Measurements from ENCODE around the gene TAPBP. TPM values are rescaled to one million over a fixed set of nuclear protein-coding genes. Genes with fewer than 3 reads are reported as not detected.
A peak's percentile ranks its signal among the peaks of the same experiment; 100 is the strongest.

The TAPBP gene
- polyA plus RNA-seq, 4 donors, result 33.8 to 85.2 (median 55.6) TPM

DNA sequence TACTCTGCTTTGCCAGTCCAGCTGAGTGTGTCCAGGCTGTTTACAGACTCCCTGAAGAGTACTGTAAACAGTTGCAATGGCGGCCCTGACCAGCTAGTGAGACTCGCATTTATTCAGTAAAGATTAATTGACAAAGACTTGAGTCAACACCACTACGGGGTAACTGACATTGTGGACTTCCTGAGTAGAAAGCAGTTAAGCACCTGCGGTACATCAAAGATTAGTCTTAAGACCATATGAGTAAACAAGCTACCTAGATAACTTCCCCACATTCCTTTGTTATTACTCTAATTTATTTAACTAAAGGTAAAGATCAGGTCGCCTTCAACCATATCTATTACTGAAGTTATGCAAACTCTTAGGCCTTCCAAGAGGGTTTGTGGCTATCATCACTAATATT, 54.8 kb downstream of the TAPBP start:
- FAIRE-seq, result no peak
- Histone ChIP-seq H3K4me1 (ENCODE audit: control insufficient read depth in 3 of 3, insufficient read depth in 2 of 3, low read depth in 1 of 3, low read length in 2 of 3) (no peaks in the 10 kb centered on the region), H3K27me3 (ENCODE audit: control insufficient read depth in 3 of 3, insufficient read depth in 3 of 3, low read length in 3 of 3) (no peaks in the 10 kb centered on the region), H3K9me3 (ENCODE audit: control insufficient read depth in 2 of 2, insufficient read depth in 1 of 2, low read depth in 1 of 2, low read length in 1 of 2) (peaks cover 0 to 5% of the 10 kb centered on the region in 2 donors), H3K27ac (ENCODE audit: low read depth in 1 of 3, low read length in 2 of 3) (peak overlapping the region in 1 of 3 donors; percentile 24), H3K4me3 (ENCODE audit: low read depth in 1 of 3, low read length in 3 of 3) (no peak overlapping the region), H3K36me3 (ENCODE audit: control insufficient read depth in 3 of 3, insufficient read depth in 2 of 3, low read depth in 1 of 3, low read length in 3 of 3) (peaks cover 0 to 49% (median 2%) of the 10 kb centered on the region in 3 donors)
- 63 to 71% (median 70%) methylated on average over 5 of the region's 5 CpGs for WGBS, 3 donors
- no peak for DNase-seq

DNA sequence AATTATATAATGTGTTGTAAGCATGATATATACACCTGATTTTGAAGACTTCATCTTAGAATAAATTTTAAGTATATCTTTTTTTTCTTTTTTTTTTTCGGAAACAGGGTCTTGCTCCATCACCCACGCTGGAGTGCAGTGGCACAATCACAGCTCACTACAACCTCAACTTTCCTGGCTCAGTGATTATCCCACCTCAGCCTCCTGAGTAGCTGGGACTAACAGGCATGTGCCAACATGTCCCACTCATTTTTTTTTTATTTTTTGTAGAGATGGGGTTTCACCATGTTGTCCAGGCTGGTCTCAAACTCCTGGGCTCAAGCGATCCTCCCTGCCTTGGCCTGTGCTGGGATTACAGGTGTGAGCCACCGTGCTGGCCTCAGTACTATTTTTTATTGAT, 59.3 kb downstream of the TAPBP start:
- DNase-seq (no peak), FAIRE-seq (no peak)
- WGBS, 3 donors, result 96 to 100% (median 96%) methylated on average over 4 of the region's 4 CpGs
- Histone ChIP-seq H3K27ac (ENCODE audit: low read depth in 1 of 3, low read length in 2 of 3) (no peak overlapping the region), H3K36me3 (ENCODE audit: control insufficient read depth in 3 of 3, insufficient read depth in 2 of 3, low read depth in 1 of 3, low read length in 3 of 3) (peaks cover 0 to 41% (median 0%) of the 10 kb centered on the region in 3 donors), H3K9me3 (ENCODE audit: control insufficient read depth in 2 of 2, insufficient read depth in 1 of 2, low read depth in 1 of 2, low read length in 1 of 2) (peaks cover 0 to 5% of the 10 kb centered on the region in 2 donors), H3K27me3 (ENCODE audit: control insufficient read depth in 3 of 3, insufficient read depth in 3 of 3, low read length in 3 of 3) (no peaks in the 10 kb centered on the region), H3K4me3 (ENCODE audit: low read depth in 1 of 3, low read length in 3 of 3) (no peak overlapping the region), H3K4me1 (ENCODE audit: control insufficient read depth in 3 of 3, insufficient read depth in 2 of 3, low read depth in 1 of 3, low read length in 2 of 3) (peaks cover 3 to 6% (median 3%) of the 10 kb centered on the region in 3 donors)

DNA sequence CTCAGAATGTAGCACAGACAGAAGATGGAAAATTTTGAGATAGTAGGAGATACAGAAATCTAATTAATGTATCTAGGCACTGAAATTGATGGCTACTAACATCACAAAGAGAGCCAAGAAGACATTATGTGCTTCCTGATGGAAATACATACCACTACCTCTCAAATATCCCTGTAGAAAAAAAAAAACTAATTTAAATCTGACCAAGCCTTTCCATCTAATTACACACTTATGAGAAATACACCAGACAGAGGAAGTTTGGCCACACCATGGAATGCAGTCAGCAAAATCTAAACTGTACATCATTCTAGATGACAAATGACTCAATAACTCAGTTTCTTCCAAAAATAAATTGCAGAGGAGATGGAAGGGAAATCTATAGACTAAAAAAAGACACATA, 61.1 kb downstream of the TAPBP start:
- H3K4me1 ChIP-seq (ENCODE audit: control insufficient read depth in 3 of 3, insufficient read depth in 2 of 3, low read depth in 1 of 3, low read length in 2 of 3), result peaks cover 3 to 20% (median 3%) of the 10 kb centered on the region in 3 donors
- DNase-seq, result no peak
- no peak for FAIRE-seq
- no peak overlapping the region for H3K27ac ChIP-seq (ENCODE audit: low read depth in 1 of 3, low read length in 2 of 3)
- no peaks in the 10 kb centered on the region for H3K9me3 ChIP-seq (ENCODE audit: control insufficient read depth in 2 of 2, insufficient read depth in 1 of 2, low read depth in 1 of 2, low read length in 1 of 2)
- peaks cover 0 to 30% (median 0%) of the 10 kb centered on the region in 3 donors for H3K36me3 ChIP-seq (ENCODE audit: control insufficient read depth in 3 of 3, insufficient read depth in 2 of 3, low read depth in 1 of 3, low read length in 3 of 3)
- no peak overlapping the region for H3K4me3 ChIP-seq (ENCODE audit: low read depth in 1 of 3, low read length in 3 of 3)
- peaks cover 0 to 4% (median 0%) of the 10 kb centered on the region in 3 donors for H3K27me3 ChIP-seq (ENCODE audit: control insufficient read depth in 3 of 3, insufficient read depth in 3 of 3, low read length in 3 of 3)

DNA sequence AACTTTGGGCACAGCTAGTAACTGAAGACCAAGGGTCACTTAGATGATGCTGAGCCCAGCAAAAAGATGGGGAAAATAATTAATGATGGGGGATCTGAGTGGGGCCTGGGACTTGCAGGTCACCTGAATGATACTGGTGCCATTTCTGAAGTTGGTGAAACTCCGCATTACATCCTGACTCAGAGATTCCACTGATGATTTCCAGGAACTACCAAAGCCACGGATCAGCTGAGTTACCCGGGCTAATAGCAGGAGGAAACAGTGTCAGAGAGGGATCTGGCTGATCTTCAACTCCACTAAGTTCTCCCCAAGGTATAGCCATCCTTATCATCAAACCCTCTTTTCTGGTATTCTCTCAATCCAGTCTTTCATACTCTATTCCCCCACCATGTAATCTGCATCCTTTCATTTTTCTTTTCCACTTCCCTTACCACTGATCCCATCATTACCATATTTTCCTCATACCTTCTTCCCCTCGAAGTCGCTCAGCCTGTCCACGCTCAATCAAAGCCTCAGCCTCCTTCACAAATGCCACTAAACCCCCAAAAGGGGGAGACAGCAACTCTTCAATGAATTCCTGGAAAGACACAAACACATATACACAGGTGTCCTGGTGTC, 62.4 kb downstream of the TAPBP start:
- WGBS, 3 donors, result 83 to 91% (median 84%) methylated on average over 6 of the region's 6 CpGs
- no peak for DNase-seq
- Histone ChIP-seq H3K4me1 (ENCODE audit: control insufficient read depth in 3 of 3, insufficient read depth in 2 of 3, low read depth in 1 of 3, low read length in 2 of 3) (peaks cover 3 to 20% (median 3%) of the 10 kb centered on the region in 3 donors), H3K36me3 (ENCODE audit: control insufficient read depth in 3 of 3, insufficient read depth in 2 of 3, low read depth in 1 of 3, low read length in 3 of 3) (peaks cover 0 to 21% (median 0%) of the 10 kb centered on the region in 3 donors), H3K4me3 (ENCODE audit: low read depth in 1 of 3, low read length in 3 of 3) (no peak overlapping the region), H3K27ac (ENCODE audit: low read depth in 1 of 3, low read length in 2 of 3) (no peak overlapping the region), H3K9me3 (ENCODE audit: control insufficient read depth in 2 of 2, insufficient read depth in 1 of 2, low read depth in 1 of 2, low read length in 1 of 2) (no peaks in the 10 kb centered on the region), H3K27me3 (ENCODE audit: control insufficient read depth in 3 of 3, insufficient read depth in 3 of 3, low read length in 3 of 3) (peaks cover 0 to 13% (median 0%) of the 10 kb centered on the region in 3 donors)
- FAIRE-seq, result no peak

DNA sequence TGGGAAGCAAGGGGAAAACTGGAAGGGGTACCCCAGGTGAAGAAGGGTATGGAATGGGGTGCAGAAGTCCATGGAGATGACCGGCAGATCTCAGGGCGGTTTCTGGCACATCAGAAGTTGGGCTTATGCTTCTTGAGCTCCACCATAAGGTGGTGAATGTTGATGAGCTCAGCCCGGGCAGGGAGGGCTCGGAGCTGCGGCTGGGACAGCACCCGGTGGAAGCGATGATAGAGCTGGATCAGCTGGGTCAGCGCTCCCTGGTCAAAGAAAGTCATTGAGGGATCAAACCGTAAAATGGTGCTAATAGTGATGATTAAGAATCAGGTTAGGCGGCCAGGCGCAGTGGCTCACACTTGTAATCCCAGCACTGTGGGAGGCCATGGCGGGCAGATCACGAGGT, 63.1 kb downstream of the TAPBP start:
- Histone ChIP-seq H3K4me1 (ENCODE audit: control insufficient read depth in 3 of 3, insufficient read depth in 2 of 3, low read depth in 1 of 3, low read length in 2 of 3) (peaks cover 3 to 20% (median 3%) of the 10 kb centered on the region in 3 donors), H3K36me3 (ENCODE audit: control insufficient read depth in 3 of 3, insufficient read depth in 2 of 3, low read depth in 1 of 3, low read length in 3 of 3) (peaks cover 0 to 21% (median 0%) of the 10 kb centered on the region in 3 donors), H3K27me3 (ENCODE audit: control insufficient read depth in 3 of 3, insufficient read depth in 3 of 3, low read length in 3 of 3) (peaks cover 0 to 15% (median 0%) of the 10 kb centered on the region in 3 donors), H3K9me3 (ENCODE audit: control insufficient read depth in 2 of 2, insufficient read depth in 1 of 2, low read depth in 1 of 2, low read length in 1 of 2) (no peaks in the 10 kb centered on the region), H3K27ac (ENCODE audit: low read depth in 1 of 3, low read length in 2 of 3) (peak overlapping the region in 1 of 3 donors; percentile 2), H3K4me3 (ENCODE audit: low read depth in 1 of 3, low read length in 3 of 3) (no peak overlapping the region)
- 91 to 97% (median 96%) methylated on average over 13 of the region's 13 CpGs for WGBS, 3 donors
- no peak for DNase-seq
- FAIRE-seq, result no peak

DNA sequence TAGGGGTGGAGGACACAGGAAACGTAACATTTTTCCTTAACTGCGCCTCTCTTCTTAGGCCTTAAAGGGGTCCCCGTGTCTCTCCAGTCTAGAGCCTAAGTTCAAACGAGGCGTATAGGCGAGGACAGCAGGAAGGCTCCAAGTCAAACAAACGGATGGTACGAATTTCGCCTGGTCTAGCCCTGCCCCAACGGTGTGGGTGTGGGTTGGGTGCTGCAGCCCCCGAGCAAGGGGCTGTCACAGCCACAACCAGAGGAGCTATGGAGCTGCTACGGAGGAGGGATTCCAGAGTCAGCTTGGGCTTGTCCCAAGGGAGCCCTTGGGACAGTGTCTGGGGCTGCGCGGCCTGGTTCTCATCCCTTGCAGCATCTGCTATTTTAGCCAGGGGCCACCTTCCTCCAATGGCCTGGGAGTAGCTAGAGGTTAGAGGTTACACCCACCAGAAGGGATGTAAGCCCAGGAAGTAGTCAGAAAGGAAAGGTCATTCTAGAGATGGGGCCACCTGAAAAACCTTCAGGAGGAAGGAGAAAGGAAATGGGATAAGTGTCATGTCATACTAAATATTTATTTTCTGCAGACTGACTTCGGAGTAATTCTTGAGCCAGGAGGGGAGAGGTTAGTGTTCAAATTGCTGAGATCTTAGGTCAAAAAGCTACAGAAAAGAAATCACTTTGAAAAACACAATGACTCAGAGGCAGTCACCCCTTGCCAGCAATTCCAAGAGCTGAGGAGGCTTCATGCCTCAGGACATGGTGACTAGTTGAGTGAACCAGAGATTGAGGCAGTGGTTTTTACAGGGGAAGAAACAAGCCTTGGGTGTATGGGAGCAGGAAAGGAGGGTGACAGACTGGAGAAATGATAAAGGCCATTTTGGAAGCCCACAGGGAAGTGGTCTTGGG, 63.9 kb downstream of the TAPBP start:
- WGBS, 3 donors, result 17 to 22% (median 21%) methylated on average over 15 of the region's 15 CpGs
- peak overlapping the region; percentile 10 to 57 (median 50) for H3K4me3 ChIP-seq (ENCODE audit: low read depth in 1 of 3, low read length in 3 of 3)
- peaks cover 3 to 20% (median 3%) of the 10 kb centered on the region in 3 donors for H3K4me1 ChIP-seq (ENCODE audit: control insufficient read depth in 3 of 3, insufficient read depth in 2 of 3, low read depth in 1 of 3, low read length in 2 of 3)
- peaks cover 0 to 14% (median 0%) of the 10 kb centered on the region in 3 donors for H3K36me3 ChIP-seq (ENCODE audit: control insufficient read depth in 3 of 3, insufficient read depth in 2 of 3, low read depth in 1 of 3, low read length in 3 of 3)
- H3K9me3 ChIP-seq (ENCODE audit: control insufficient read depth in 2 of 2, insufficient read depth in 1 of 2, low read depth in 1 of 2, low read length in 1 of 2), result no peaks in the 10 kb centered on the region
- DNase-seq, result no peak
- H3K27ac ChIP-seq (ENCODE audit: low read depth in 1 of 3, low read length in 2 of 3), result peak overlapping the region; percentile 34 to 95 (median 94)
- peaks cover 0 to 15% (median 0%) of the 10 kb centered on the region in 3 donors for H3K27me3 ChIP-seq (ENCODE audit: control insufficient read depth in 3 of 3, insufficient read depth in 3 of 3, low read length in 3 of 3)
- no peak for FAIRE-seq

Other genes starting within 250 kb of the TAPBP start
- gene HLA-DPA1, start 240.4 kb downstream of the TAPBP start, polyA plus RNA-seq, result 100 to 1,000 TPM in 1 of 4 donors, 10 to 100 TPM in 2, 1 to 10 TPM in 1; 9.4 to 179 (median 59.4) TPM
- 100 to 1,000 TPM in 1 of 4 donors, 10 to 100 TPM in 3; 14.3 to 150 (median 74.4) TPM for gene HLA-DPB1, start 238.1 kb downstream of the TAPBP start, polyA plus RNA-seq
- gene COL11A2, start 121.6 kb downstream of the TAPBP start, polyA plus RNA-seq, result 1 to 10 TPM in 1 of 4 donors, under 1 TPM in 3; 0.27 to 7.5 (median 0.62) TPM
- 10 to 100 TPM; 26.3 to 43.2 (median 30.8) TPM for gene RXRB, start 113.4 kb downstream of the TAPBP start, polyA plus RNA-seq
- 100 to 1,000 TPM in 2 of 4 donors, 10 to 100 TPM in 2; 38.9 to 162 (median 79.1) TPM for gene SLC39A7, start 113.2 kb downstream of the TAPBP start, polyA plus RNA-seq
- 10 to 100 TPM; 30.9 to 46.1 (median 33.0) TPM for gene HSD17B8, start 109.4 kb downstream of the TAPBP start, polyA plus RNA-seq
- 10 to 100 TPM; 30.4 to 46.7 (median 41.8) TPM for gene RING1, start 105.6 kb downstream of the TAPBP start, polyA plus RNA-seq
- 10 to 100 TPM; 23.8 to 60.3 (median 48.0) TPM for gene VPS52, start 42.2 kb downstream of the TAPBP start, polyA plus RNA-seq
- gene RPS18, start 42.0 kb downstream of the TAPBP start, polyA plus RNA-seq, result 1,000 to 10,000 TPM; 2,947 to 6,778 (median 4,959) TPM
- gene B3GALT4, start 37.0 kb downstream of the TAPBP start, polyA plus RNA-seq, result 10 to 100 TPM in 3 of 4 donors, 1 to 10 TPM in 1; 6.9 to 15.4 (median 12.7) TPM
- 10 to 100 TPM; 39.4 to 60.5 (median 43.5) TPM for gene WDR46, start 24.8 kb downstream of the TAPBP start, polyA plus RNA-seq
- gene PFDN6, start 24.5 kb downstream of the TAPBP start, polyA plus RNA-seq, result 100 to 1,000 TPM in 3 of 4 donors, 10 to 100 TPM in 1; 83.9 to 183 (median 147) TPM
- gene RGL2, start 15.1 kb downstream of the TAPBP start, polyA plus RNA-seq, result 10 to 100 TPM; 13.2 to 69.8 (median 25.2) TPM
- 10 to 100 TPM; 10.7 to 17.2 (median 13.8) TPM for gene ZBTB22, start 3.7 kb upstream of the TAPBP start, polyA plus RNA-seq
- 10 to 100 TPM; 19.5 to 34.7 (median 28.4) TPM for gene DAXX, start 8.9 kb upstream of the TAPBP start, polyA plus RNA-seq
- gene KIFC1, start 77.7 kb upstream of the TAPBP start, polyA plus RNA-seq, result 10 to 100 TPM in 2 of 4 donors, 1 to 10 TPM in 2; 3.1 to 23.2 (median 10.7) TPM
- 10 to 100 TPM; 32.2 to 67.6 (median 44.3) TPM for gene PHF1, start 96.9 kb upstream of the TAPBP start, polyA plus RNA-seq
- 100 to 1,000 TPM; 129 to 255 (median 200) TPM for gene CUTA, start 104.0 kb upstream of the TAPBP start, polyA plus RNA-seq
- 10 to 100 TPM in 1 of 4 donors, 1 to 10 TPM in 2, under 1 TPM in 1; 0.89 to 16.6 (median 5.6) TPM for gene SYNGAP1, start 106.0 kb upstream of the TAPBP start, polyA plus RNA-seq
- gene ZBTB9, start 140.5 kb upstream of the TAPBP start, polyA plus RNA-seq, result 1 to 10 TPM; 1.6 to 8.5 (median 3.5) TPM